GM19463 (cell line): Measurements from ENCODE around the gene ARHGAP15.

ENCODE experiments used
- ATAC-seq: cut with Tn5 transposase; IDR thresholded peaks from one replicate; pipeline ENCODE4 v1.9.1; 2021; ENCODE audit warnings: mild to moderate bottlenecking, moderate library complexity; ENCODE audit not compliant: unreplicated experiment

ARHGAP15 gene

GRCh38 chr2:143700865-143701264, 571.6 kb downstream of the ARHGAP15 start:
- no peak for ATAC-seq

GRCh38 chr2:143701785-143702184, 572.6 kb downstream of the ARHGAP15 start:
- ATAC-seq = no peak

DNA sequence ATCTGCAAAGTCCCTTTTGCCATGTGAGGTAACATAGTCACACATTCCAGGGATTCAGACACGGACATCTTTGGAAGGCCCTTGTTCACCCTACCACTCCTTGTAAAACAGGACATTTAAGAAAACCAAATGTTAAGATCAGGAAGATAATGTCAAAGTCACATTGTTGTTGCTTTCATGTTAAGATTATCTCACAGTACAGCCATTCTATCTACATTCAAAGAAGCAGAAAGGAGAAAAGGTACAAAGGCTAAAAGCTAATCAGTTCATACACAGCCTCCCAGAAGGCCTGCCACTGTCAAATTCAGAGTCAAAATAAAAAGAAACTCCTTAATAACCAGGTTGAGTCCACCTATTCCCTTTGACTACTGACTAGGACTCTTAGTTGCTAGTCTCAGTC, 573.7 kb downstream of the ARHGAP15 start:
- no peak for ATAC-seq

GRCh38 chr2:143704451-143705106, 575.4 kb downstream of the ARHGAP15 start:
- peak; percentile 82 for ATAC-seq

- ATAC-seq = no peak
Measured at GRCh38 chr2:143705108-143705707, 576.0 kb downstream of the ARHGAP15 start.

- no peak for ATAC-seq
Measured at GRCh38 chr2:143706354-143706753, 577.1 kb downstream of the ARHGAP15 start.

DNA sequence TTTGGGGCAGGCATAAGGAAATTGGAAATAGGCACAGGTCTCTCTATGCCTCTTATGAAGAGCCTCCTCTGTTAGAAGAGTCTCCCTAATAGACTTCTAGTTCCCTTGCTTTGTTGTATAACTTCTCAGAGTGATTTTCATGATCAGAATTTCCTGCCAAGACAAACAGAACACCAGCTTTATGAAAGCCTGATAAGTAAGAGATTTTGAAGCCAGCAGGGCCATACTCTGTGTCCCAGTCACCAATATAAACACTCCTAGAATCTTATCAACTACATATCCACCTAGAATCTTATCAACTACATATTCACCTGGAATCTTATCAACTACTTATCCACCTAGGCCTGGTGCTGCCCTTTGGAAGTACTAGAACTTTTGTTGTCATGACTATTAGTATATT, 579.5 kb downstream of the ARHGAP15 start:
- no peak for ATAC-seq

- no peak for ATAC-seq
Measured at GRCh38 chr2:143710196-143710595, 581.0 kb downstream of the ARHGAP15 start.

DNA sequence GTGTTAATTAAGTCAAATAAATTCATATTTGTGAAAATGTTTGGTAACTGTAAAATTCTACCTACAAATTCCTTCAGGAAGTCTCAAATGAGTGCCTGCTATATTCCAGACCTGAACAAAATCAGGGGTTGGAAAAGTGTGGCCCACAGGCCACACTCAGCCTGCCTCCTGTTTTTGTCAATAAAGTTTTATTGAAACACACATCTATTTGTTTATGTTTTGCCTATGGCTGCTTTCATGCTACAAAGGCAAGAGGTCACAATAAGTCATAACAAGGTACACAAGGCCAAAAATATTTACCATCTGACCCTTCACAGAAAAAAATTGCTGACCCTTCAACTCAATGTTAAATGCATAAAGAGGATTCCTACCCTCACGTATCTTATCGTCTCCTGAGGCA, 581.7 kb downstream of the ARHGAP15 start:
- no peak for ATAC-seq

GRCh38 chr2:143716522-143716921, 587.3 kb downstream of the ARHGAP15 start:
- no peak for ATAC-seq

- no peak for ATAC-seq
Measured at GRCh38 chr2:143717053-143717452, 587.8 kb downstream of the ARHGAP15 start.

GRCh38 chr2:143717536-143718168, 588.4 kb downstream of the ARHGAP15 start:
- ATAC-seq = no peak

DNA sequence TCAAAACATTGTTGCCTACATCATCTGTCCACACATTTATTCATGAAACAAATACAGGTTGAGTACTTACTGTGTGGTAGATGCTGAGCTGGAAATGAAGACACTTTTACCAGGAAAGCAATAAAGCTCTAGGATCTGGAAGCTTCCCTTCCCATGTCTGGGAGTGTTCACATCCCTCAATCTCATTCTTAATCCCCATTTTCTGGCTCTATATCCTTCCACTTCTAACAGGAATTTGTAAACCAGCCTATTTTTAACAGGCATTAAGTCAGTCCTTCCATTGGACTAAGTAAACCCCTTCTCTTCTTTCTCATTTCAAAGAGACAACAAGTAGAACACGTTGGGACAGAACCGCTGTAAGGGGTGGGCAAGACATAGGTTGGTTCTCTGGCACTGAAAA, 589.5 kb downstream of the ARHGAP15 start:
- no peak for ATAC-seq

DNA sequence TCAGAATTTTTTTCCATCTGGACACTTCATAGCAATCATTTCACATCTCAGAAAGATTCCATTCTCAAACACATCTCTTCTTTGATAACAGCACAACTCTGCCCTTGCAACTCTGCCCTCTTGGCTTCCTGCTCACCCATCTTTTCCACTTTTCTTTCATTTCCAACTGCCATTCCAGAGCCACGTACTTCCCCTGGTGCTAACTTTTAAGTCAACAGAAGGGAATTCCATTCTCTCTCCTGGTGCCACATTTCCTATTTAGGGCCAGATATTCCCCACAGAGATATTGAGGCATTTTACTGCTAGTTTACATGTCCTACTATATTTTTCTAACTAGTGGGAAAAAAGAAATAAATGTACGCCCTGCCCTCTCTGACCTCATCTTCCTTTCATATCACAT, 590.2 kb downstream of the ARHGAP15 start:
- no peak for ATAC-seq

DNA sequence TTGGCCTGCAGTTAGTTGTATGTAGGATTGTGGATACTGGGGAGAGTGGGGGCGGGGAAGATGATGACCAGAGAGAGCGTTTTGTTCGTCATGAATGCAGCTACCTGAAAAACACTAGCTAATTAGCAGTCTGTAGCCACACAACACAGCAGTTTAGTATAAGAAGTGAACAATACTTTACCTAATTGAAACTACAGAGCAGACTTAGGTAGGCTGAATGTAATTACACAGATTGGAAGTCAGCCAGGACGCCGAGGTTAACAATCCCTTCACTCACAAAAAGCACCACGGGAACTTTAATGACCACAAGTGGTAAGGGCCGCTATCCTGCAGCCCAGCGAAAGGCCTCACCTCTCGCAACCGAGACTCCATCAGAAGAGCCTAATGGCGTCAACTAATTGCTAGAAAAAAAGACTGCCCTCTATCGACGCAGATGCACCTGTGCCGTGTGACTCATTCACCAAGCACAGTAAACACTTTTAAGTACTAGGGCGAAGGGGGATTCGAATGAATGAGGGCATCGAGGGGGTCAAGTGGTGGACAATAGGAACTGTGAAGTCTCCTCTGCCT, 591.0 kb downstream of the ARHGAP15 start:
- no peak for ATAC-seq

- no peak for ATAC-seq
Measured at GRCh38 chr2:143725400-143725799, 596.2 kb downstream of the ARHGAP15 start.

DNA sequence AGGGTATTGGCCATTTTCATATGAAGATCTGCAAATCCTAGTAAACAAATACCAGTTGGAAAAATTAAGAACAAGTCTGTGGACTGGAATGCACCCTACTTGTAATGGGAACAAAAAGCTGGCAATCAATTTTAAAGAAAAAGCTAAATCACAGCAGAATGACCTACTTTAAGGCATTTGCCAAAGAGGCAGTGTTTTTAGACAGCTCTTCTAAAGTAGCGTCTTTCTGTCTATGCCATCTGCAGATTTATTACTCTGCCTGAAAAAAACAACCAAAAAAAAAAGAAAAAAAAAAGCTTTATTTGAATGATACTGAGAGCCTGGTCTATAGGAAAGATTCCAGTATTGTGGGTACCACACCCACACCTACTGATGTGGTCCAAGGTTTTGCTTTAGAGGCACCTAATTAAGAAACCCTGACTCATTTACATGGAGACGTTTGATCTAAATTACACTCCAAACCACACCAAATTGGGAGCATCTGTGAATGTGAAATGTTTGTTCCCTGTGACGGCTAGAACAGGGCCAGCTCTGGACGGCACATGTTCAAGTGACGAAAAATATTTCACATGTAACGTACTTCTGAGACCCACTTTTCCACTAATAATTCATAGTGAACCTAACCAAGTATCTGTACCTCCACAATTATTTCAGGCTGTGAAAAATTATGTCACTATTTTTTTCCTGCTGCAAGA, 597.1 kb downstream of the ARHGAP15 start:
- ATAC-seq = no peak

GRCh38 chr2:143728498-143728897, 599.3 kb downstream of the ARHGAP15 start:
- ATAC-seq = no peak

- no peak for ATAC-seq
Measured at GRCh38 chr2:143729296-143729814, 600.1 kb downstream of the ARHGAP15 start.

DNA sequence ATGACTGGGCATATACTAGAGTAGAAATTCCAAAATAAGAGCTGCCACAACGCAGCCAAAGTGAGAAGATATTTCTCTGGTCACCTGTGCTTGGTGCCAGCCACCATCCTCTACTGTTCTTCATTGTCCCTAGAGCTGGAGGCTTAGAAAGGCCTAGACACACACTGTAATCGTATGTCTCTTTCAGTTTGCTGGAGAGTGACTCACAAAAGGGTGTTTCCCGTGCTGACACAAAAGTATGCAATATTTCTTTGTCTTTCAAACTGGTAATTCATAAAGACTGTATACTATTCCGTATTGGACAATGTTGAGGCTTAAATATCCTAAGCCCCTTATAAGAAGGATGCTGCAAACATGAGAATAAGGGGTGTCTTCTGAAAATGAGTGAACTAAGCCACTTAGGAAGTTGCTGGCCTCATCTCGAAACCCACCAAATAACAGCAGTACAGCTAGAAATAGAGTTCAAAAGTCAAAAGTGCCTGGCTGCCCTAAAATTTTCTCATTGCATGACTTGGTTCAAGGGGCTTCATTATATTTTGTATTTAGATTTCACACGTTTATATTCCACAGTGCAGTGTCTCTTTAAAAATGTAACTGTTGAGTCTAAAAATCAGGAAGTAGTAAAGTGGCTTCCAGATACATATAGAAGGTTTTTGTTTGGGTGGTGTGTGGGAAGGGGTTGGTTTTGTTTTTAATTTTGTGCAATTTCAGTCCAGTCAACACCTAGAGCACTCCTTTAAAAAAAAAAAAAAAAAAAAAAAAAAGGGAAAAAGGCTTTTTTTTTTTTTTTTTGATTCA, 601.1 kb downstream of the ARHGAP15 start:
- peak; percentile 81 for ATAC-seq

GRCh38 chr2:143730953-143731260, 601.7 kb downstream of the ARHGAP15 start:
- ATAC-seq = peak; percentile 40
